ENCODE measurements around the gene FETUB.

FETUB gene

GRCh38 chr3:186638259-186638658 is 1.9 kb upstream of the FETUB start:
- no peak for DNase-seq

GRCh38 chr3:186640473-186640818 is 247 bp downstream of the FETUB start:
- DNase-seq: no peak

GRCh38 chr3:186640929-186641328 is 730 bp downstream of the FETUB start:
- DNase-seq: no peak

DNA sequence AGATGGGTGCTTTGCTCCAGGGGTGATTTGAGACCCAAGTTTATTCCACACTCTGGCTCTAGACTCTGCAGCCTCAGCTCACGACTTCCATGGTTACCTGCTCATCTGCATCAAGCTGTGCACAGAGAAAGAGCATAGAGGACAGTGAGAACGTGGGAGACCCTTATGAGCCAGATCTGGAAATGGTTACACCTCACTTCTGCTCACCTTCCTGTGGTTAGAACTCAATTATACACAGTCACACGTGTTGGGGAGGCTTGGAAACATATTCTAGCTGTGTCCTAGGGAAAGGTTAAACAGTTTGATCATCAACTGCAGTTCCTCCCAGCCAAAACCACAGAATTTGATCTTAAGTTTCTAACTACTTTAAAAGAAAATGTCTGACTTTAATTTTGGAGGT is 1.8 kb downstream of the FETUB start:
- DNase-seq: no peak

DNA sequence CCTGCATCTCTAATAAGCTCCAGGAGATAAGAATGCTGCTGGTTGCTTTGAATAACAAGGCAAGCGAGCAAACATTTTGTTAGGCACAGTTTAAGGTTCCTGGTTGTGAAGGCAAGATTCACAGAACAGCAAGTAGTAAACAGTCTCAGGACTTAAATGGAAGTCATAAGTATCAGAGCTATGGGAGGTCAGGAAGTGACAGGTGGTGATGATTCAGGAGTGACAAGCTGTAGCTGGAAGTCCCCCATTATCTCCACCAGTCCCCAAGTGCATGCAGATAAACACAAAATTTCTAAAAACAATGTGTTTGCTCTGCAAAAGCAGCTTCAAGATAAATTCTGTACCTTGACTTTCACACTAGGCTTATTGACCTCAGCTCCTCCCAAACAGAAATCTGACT is 3.3 kb downstream of the FETUB start:
- no peak for DNase-seq

DNA sequence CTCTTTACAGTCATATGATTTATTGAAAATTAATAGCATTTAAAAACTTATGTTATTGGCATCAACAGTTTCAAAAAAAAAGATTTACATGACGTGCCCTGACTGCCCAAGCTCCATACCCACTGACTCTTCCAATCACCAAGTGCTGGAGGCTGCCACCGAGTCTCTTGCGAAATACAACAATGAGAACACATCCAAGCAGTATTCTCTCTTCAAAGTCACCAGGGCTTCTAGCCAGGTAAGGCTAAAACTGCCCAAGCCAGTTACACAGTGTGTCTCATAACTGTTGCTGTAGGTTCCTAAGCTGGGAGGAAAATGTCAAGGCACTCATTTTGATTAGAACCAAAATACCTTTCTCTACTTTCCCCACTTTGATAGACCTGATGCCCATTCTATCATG is 4.5 kb downstream of the FETUB start:
- DNase-seq: no peak

GRCh38 chr3:186646106-186646505 is 5.9 kb downstream of the FETUB start:
- no peak for DNase-seq

DNA sequence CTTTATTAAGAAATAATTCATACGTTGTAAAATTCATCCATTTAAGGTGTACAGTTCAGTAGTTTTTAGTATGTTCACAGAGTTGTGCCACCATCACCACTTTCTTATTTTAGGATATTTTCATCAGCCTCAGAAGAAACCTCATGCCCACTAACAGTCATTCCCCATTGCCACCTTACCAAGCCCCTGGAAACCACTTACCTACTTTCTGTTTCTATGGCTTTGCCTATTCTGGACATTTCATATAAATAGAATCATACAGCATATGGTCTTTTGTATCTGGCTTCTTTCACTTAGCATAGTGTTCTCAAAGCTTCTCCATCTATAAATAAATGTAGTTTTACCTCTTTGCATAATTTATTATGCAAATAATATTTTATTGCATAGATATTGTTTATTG is 6.6 kb downstream of the FETUB start:
- no peak for DNase-seq

- no peak for DNase-seq
Observed at GRCh38 chr3:186648851-186649250, 8.7 kb downstream of the FETUB start.

- DNase-seq: no peak
Observed at GRCh38 chr3:186651678-186652215, 11.5 kb downstream of the FETUB start.

GRCh38 chr3:186653080-186653707 is 13.0 kb downstream of the FETUB start:
- no peak for DNase-seq

DNA sequence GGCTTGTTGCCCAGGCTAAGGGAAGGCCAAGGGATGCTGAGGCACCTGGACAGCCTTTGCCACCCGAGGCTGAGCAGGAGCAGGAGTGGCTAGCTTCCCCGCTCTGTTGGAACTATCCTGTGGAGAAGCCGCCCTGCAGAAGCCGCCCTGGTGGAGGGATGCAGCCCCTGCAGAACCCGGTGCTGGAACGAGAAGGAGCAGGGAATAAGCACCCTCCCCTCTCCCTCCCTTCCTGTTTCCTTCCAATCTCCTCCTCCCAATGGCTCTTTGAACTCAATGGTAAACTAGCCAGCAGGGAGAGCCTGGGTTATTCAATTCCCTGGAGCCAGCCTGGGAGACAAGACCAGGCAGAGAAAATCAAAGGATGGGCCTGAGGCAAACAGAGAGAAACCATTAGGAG is 13.8 kb downstream of the FETUB start:
- DNase-seq: no peak

GRCh38 chr3:186663361-186664118 is 23.3 kb downstream of the FETUB start:
- no peak for DNase-seq

- DNase-seq: no peak
Observed at GRCh38 chr3:186664119-186664495, 23.9 kb downstream of the FETUB start.

DNA sequence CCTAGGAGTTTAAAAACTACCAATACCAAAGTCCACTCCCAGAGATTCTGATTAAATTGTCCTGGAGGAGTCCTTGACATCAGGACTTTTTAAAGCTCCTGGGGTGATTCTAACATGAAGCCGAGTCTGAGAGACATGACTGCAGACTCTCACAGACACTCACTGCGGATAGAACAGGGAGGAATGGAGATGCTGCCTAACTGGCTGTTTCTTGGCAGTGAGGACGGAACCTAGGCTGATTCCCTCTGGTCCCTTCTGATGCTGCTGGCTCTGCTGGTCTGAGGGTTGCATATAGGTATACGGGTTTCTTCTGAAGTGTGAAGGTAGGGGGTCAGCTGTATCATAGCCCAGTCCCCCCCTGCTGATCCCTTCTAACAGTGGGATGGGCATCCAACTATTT is 24.3 kb downstream of the FETUB start:
- no peak for DNase-seq

GRCh38 chr3:186665625-186666188 is 25.5 kb downstream of the FETUB start, which contains the start of gene HRG:
Gene HRG (plus strand): TSS chr3:186666014. CDS start chr3:186666032, 18 bp downstream.
- DNase-seq: no peak

- no peak for DNase-seq
Observed at GRCh38 chr3:186668426-186668825, 28.2 kb downstream of the FETUB start.

GRCh38 chr3:186669378-186670084 is 29.3 kb downstream of the FETUB start:
- DNase-seq: no peak

GRCh38 chr3:186670155-186670554 is 30.0 kb downstream of the FETUB start:
- DNase-seq: no peak

DNA sequence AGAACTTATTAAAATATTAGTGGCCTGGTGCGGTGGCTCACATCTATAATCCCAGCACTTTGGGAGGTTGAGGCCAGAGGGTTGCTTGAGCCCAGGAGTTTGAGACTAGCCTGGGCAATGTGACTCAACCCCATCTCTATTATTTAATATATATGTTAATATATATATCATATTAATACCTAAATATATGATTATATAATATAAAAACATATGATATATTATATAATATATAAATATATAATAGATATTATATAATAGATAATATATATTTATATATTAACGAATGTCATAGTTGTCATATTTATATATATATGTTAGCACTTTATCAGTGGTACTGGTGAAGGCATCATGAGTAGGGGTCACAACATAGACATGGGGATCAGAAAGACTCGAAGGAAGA is 30.9 kb downstream of the FETUB start:
- DNase-seq: no peak

- no peak for DNase-seq
Observed at GRCh38 chr3:186678604-186679003, 38.4 kb downstream of the FETUB start.

- DNase-seq: no peak
Observed at GRCh38 chr3:186679151-186679550, 39.0 kb downstream of the FETUB start.

- no peak for DNase-seq
Observed at GRCh38 chr3:186680869-186681268, 40.7 kb downstream of the FETUB start.

DNA sequence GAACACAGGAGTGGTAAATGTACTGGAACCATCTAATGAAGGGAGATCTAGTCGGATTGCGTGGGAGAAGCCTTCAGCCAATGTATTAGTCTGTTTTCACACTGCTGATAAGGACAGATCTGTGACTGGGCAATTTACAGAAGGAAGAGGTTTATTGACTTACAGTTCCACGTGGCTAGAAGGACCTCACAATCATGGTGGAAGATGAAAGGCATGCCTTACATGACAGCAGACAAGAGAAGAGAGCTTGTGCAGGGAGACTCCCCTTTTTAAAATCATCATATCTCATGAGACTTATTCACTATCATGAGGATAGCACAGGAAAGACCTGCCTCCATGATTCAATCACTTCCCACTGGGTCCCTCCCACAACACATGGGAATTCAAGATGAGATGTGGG is 42.6 kb downstream of the FETUB start:
- DNase-seq: no peak
